Endothelial cell of umbilical vein (primary cell): ENCODE measurements around the gene C16orf86. TPM values are rescaled to one million over a fixed set of nuclear protein-coding genes. Genes with fewer than 3 reads are reported as not detected.

ENCODE experiments used
- BruUV-seq: library from RNA; stranded (reverse); fragments of 400-500 nt; replicated peaks from 2 replicates; lab custom pipeline; 2021; lab: Mats Ljungman, UMichigan
- CTCF ChIA-PET: fragments of 300-600, 350-600 bp; sonication (Branson Sonifier 250); formaldehyde crosslinking; loops from one replicate; lab custom pipeline; 2021; ENCODE audit warnings: antibody characterized with exemption, inconsistent platforms; lab: Charles Lee
- POLR2A ChIA-PET: fragments of 300-600, 350-600 bp; sonication (Branson Sonifier 250); formaldehyde crosslinking; loops from one replicate; lab custom pipeline; 2021; ENCODE audit warnings: antibody characterized with exemption, inconsistent platforms; lab: Charles Lee
- DNase-seq: peaks from one replicate; pipeline ENCODE4 v3.0.0-alpha.2; 2011; ENCODE audit warnings: low read depth, low spot score
- FAIRE-seq: peaks from 2 replicates; lab custom pipeline; 2011; peaks lifted over from hg19 to GRCh38; lab: Jason Lieb, UNC
- H2AFZ ChIP-seq: 2 replicates; pipeline ENCODE4 v1.6.0; 2012; ENCODE audit warnings: low read depth, low read length, control low read depth, inconsistent platforms
- H3K27ac ChIP-seq: 2 replicates; pipeline ENCODE4 v1.5.1; 2011; ENCODE audit warnings: low read depth, mild to moderate bottlenecking, control low read depth, low read length, moderate library complexity; ENCODE audit not compliant: insufficient read depth
- H3K27me3 ChIP-seq, 2 experiments: 2 replicates each; pipeline versions ENCODE4 v1.6.0 to v1.6.1; 2011; ENCODE audit warnings: low read length in 2 of 2, mixed read lengths in 1 of 2; ENCODE audit not compliant: control insufficient read depth in 2 of 2, insufficient read depth in 2 of 2
- H3K36me3 ChIP-seq, 2 experiments: 2 replicates in 1 of 2; 3 replicates in 1 of 2; pipeline ENCODE4 v1.5.1; 2011; ENCODE audit warnings: low read length in 2 of 2, mild to moderate bottlenecking in 1 of 2, moderate library complexity in 1 of 2; ENCODE audit not compliant: control insufficient read depth in 2 of 2, insufficient read depth in 2 of 2; ENCODE audit errors: extremely low read depth in 1 of 2
- H3K4me1 ChIP-seq: 3 replicates; pipeline ENCODE4 v1.5.1; 2011; ENCODE audit warnings: mild to moderate bottlenecking, low read length; ENCODE audit not compliant: control insufficient read depth, insufficient read depth; ENCODE audit errors: extremely low read depth
- H3K4me2 ChIP-seq: 2 replicates; pipeline ENCODE4 v1.6.1; 2011; ENCODE audit warnings: low read length, control low read depth, mixed read lengths; ENCODE audit not compliant: insufficient read depth
- H3K4me3 ChIP-seq, 3 experiments: fragments of 200-600 bp in 1 of 3; sonication (generic), shearing (Covaris generic) in 1 of 3; replicated peaks in 1 of 3; 2 replicates each; pipeline ENCODE4 v1.5.1; 2011 to 2016; ENCODE audit warnings: control low read depth in 3 of 3, low read length in 3 of 3, mild to moderate bottlenecking in 2 of 3, inconsistent platforms in 1 of 3, low read depth in 1 of 3, moderate library complexity in 1 of 3; ENCODE audit not compliant: insufficient read depth in 1 of 3
- H3K79me2 ChIP-seq: 2 replicates; pipeline ENCODE4 v1.6.0; 2012; ENCODE audit warnings: low read length, inconsistent platforms; ENCODE audit not compliant: control insufficient read depth, insufficient read depth
- H3K9ac ChIP-seq: replicated peaks from 2 replicates; pipeline ENCODE3; 2011; ENCODE audit warnings: low read length, control low read depth; ENCODE audit not compliant: insufficient read depth; ENCODE audit errors: extremely low read depth
- H3K9me1 ChIP-seq: replicated peaks from 3 replicates; pipeline ENCODE4 v1.6.0; 2011; ENCODE audit warnings: mild to moderate bottlenecking, low read length; ENCODE audit not compliant: control insufficient read depth, insufficient read depth; ENCODE audit errors: extremely low read depth
- H3K9me3 ChIP-seq: replicated peaks from 2 replicates; pipeline ENCODE4 v1.5.1; 2012; ENCODE audit warnings: low read length, inconsistent platforms; ENCODE audit not compliant: control insufficient read depth, insufficient read depth
- H4K20me1 ChIP-seq: replicated peaks from 2 replicates; pipeline ENCODE3; 2011; ENCODE audit warnings: mild to moderate bottlenecking, low read length; ENCODE audit not compliant: control insufficient read depth, insufficient read depth; ENCODE audit errors: extremely low read depth
- CTCF ChIP-seq, 2 donors: IDR thresholded peaks; 1 replicate in 1 of 2; 2 replicates in 1 of 2; pipeline ENCODE4 v1.5.1; 2011; ENCODE audit warnings: low read length in 2 of 2, mild to moderate bottlenecking in 2 of 2, moderate library complexity in 2 of 2, control low read depth in 1 of 2, inconsistent platforms in 1 of 2, low read depth in 1 of 2; ENCODE audit not compliant: insufficient read depth in 1 of 2; ENCODE audit errors: extremely low read depth in 1 of 2
- EZH2 ChIP-seq: IDR thresholded peaks from 2 replicates; pipeline ENCODE4 v1.6.1; 2012; ENCODE audit warnings: borderline replicate concordance, low read depth, mild to moderate bottlenecking, moderate library complexity, low read length, inconsistent platforms; ENCODE audit not compliant: severe bottlenecking
- FOS ChIP-seq: IDR thresholded peaks from 2 replicates; pipeline ENCODE4 v1.6.1; 2011; ENCODE audit warnings: mild to moderate bottlenecking, low read length, moderate library complexity, borderline replicate concordance; ENCODE audit not compliant: insufficient read depth
- GATA2 ChIP-seq: IDR thresholded peaks from 2 replicates; pipeline ENCODE4 v1.7.0; 2011; ENCODE audit warnings: low read depth, mild to moderate bottlenecking, moderate library complexity, mixed read lengths, low read length; ENCODE audit not compliant: insufficient read length, insufficient read depth
- JUN ChIP-seq: IDR thresholded peaks from 2 replicates; pipeline ENCODE4 v1.6.1; 2011; ENCODE audit warnings: borderline replicate concordance, low read depth; ENCODE audit not compliant: insufficient read length, insufficient read depth
- MAX ChIP-seq: IDR thresholded peaks from 2 replicates; pipeline ENCODE4 v1.6.1; 2011; ENCODE audit not compliant: insufficient read depth, insufficient read length
- MYC ChIP-seq: IDR thresholded peaks from one replicate; pipeline ENCODE4 v1.6.1; 2011; ENCODE audit warnings: mild to moderate bottlenecking, low read depth, low read length
- POLR2A ChIP-seq: IDR thresholded peaks from 2 replicates; pipeline ENCODE4 v1.6.1; 2012; ENCODE audit warnings: low read depth, mild to moderate bottlenecking, control low read depth, low read length
- POLR2AphosphoS5 ChIP-seq: IDR thresholded peaks from 2 replicates; pipeline ENCODE4 v1.6.1; 2012; ENCODE audit warnings: low read depth, mild to moderate bottlenecking, control low read depth, low read length, moderate library complexity; ENCODE audit not compliant: insufficient read depth
- dilution Hi-C: fragments of 300-500 bp; cut with MboI; formaldehyde crosslinking; loops from one replicate; pipeline ENCODE4 v1.15.0; 2019; ENCODE audit warnings: low sequenced_read_pairs; ENCODE audit not compliant: extremely low pct_ligation_motif_present
- intact Hi-C: fragments of 100-400 bp; cut with micrococcal nuclease; formaldehyde crosslinking; loops from one replicate; pipeline ENCODE4 v1.10.0; 2022
- polyA plus RNA-seq, 4 experiments: library from polyadenylated mRNA; depleted of rRNA in 3 of 4; stranded (reverse) in 3 of 4; unstranded in 1 of 4; fragments of >200 nt; gene quantifications; 2 replicates each; pipeline versions ENCODE4 v1.2.1 to v1.2.3, GENCODE V29; 2011 to 2012; ENCODE audit warnings: missing spikeins in 1 of 4
- total RNA-seq: library from RNA; stranded (reverse); gene quantifications from 2 replicates; pipeline ENCODE4 v1.2.3, GENCODE V29; 2021

Gene C16orf86
- total and polyA plus RNA-seq, 2 donors (not counting 3 experiments of a cell fraction or from before 2014, with no cell fraction given), result 0.62 to 0.98 TPM

- no peak for TF ChIP-seq EZH2
- no peak for TF ChIP-seq POLR2AphosphoS5
- no peak for TF ChIP-seq MAX
- TF ChIP-seq GATA2, result no peak
- TF ChIP-seq JUN, result no peak
- no peak for TF ChIP-seq MYC
- TF ChIP-seq CTCF (IDR thresholded peaks at IDR 0.05; ENCODE audit: extremely low read depth in 1 of 2, insufficient read depth in 1 of 2, low read depth in 1 of 2, low read length in 2 of 2), result no peak
- no peak for TF ChIP-seq POLR2A
- TF ChIP-seq FOS, result no peak
- H4K20me1 ChIP-seq, result peaks cover 8% of the 10 kb centered on the region
- FAIRE-seq (no peak), DNase-seq (no peak)
- no peaks in the 10 kb centered on the region for H3K27me3 ChIP-seq
- no peak overlapping the region for H3K9ac ChIP-seq
- H3K36me3 ChIP-seq, result peaks cover 0 to 2% of the 10 kb centered on the region in 2 experiments
- H3K27ac ChIP-seq, result no peak overlapping the region
- no peak overlapping the region for H3K4me3 ChIP-seq
- no peaks in the 10 kb centered on the region for H3K9me1 ChIP-seq
- ChIA-PET CTCF (interaction anchor here (1.0 to 1.3 kb wide), 2 partner anchors 102 to 193 kb away, joined by 3 to 4 read pairs; no protein-coding TSS in a partner anchor), POLR2A (interaction anchor here (0.7 kb wide), 1 partner anchor 404 kb away, joined by 3 read pairs; no protein-coding TSS in a partner anchor)
- intact Hi-C loops, result no loop called here
- peaks cover 11% of the 10 kb centered on the region for H3K4me1 ChIP-seq
- H3K9me3 ChIP-seq, result no peaks in the 10 kb centered on the region
- H3K4me2 ChIP-seq, result no peak overlapping the region
- dilution Hi-C loops, result no loop called here
- peaks cover 84% of the 10 kb centered on the region for H3K79me2 ChIP-seq
- BruUV-seq, result no TSS peak
- H2AFZ ChIP-seq, result no peak overlapping the region
Observed at GRCh38 chr16:67714522-67714921, 47.9 kb downstream of the C16orf86 start.
